ENCODE measurements around the gene ISYNA1. TPM values are rescaled to one million over a fixed set of nuclear protein-coding genes. Genes with fewer than 3 reads are reported as not detected.

The ISYNA1 gene
- polyA plus RNA-seq, 3 donors: 3.7 TPM; not detected in 2

- H3K9me3 ChIP-seq (replicated peaks in 1 of 2; ENCODE audit: control insufficient read depth in 1 of 2, insufficient read depth in 1 of 2, low read length in 2 of 2): no peaks in the 10 kb centered on the region
- WGBS (ENCODE audit: insufficient coverage): 90% methylated on average over 8 of the region's 12 CpGs
- peaks cover 32% of the 10 kb centered on the region for H3K79me2 ChIP-seq (ENCODE audit: insufficient read depth, low read length)
- TF ChIP-seq CTCF (IDR thresholded peaks at IDR 0.05): no peak
- peak overlapping the region in 1 of 7 donors; percentile 54 for H3K27ac Mint-ChIP-seq
- H3K4me3 Mint-ChIP-seq: no peak overlapping the region
- no peak overlapping the region for H3K27ac ChIP-seq (ENCODE audit: low read depth in 1 of 2, low read length in 2 of 2)
- intact Hi-C loops (cut with micrococcal nuclease): no loop called here
- peaks cover 0 to 3% of the 10 kb centered on the region in 2 donors for H3K36me3 ChIP-seq (replicated peaks in 1 of 2; ENCODE audit: control insufficient read depth in 1 of 2, insufficient read depth in 2 of 2, low read length in 2 of 2)
- no peak overlapping the region for H3K4me3 ChIP-seq (replicated peaks in 1 of 3; ENCODE audit: low read depth in 2 of 3, low read length in 3 of 3)
- H3K36me3 Mint-ChIP-seq: peaks cover 6 to 26% of the 10 kb centered on the region in 2 donors
- peaks cover 0 to 7% of the 10 kb centered on the region in 2 donors for H3K27me3 ChIP-seq (ENCODE audit: control insufficient read depth in 2 of 2, insufficient read depth in 2 of 2, low read length in 2 of 2)
- H3K27me3 Mint-ChIP-seq (ENCODE audit: low read depth in 3 of 3): peaks cover 5 to 9% (median 8%) of the 10 kb centered on the region in 3 donors
- H3K4me1 Mint-ChIP-seq: peaks cover 25% of the 10 kb centered on the region
- H3K9me3 Mint-ChIP-seq: no peaks in the 10 kb centered on the region
- DNase-seq: no peak
- no peak overlapping the region for H3K4me2 ChIP-seq (replicated peaks; ENCODE audit: extremely low read depth, low read length, poor library complexity, severe bottlenecking)
- H3K9ac ChIP-seq (ENCODE audit: insufficient read depth, low read length, poor library complexity, severe bottlenecking): no peak overlapping the region
- no peak overlapping the region for H2AFZ ChIP-seq (ENCODE audit: insufficient read depth, low read depth, low read length, poor library complexity, severe bottlenecking)
- peaks cover 86% of the 10 kb centered on the region for H4K20me1 ChIP-seq (ENCODE audit: insufficient read depth, low read length)
- H3K4me1 ChIP-seq (ENCODE audit: control insufficient read depth in 1 of 2, insufficient read depth in 2 of 2, low read length in 2 of 2): peaks cover 17 to 30% of the 10 kb centered on the region in 2 donors
Observed at GRCh38 chr19:18427743-18428113, 10.2 kb downstream of the ISYNA1 start.

- peaks cover 8 to 31% of the 10 kb centered on the region in 2 donors for H3K36me3 Mint-ChIP-seq
- intact Hi-C loops (cut with micrococcal nuclease): no loop called here
- H3K36me3 ChIP-seq (replicated peaks in 1 of 2; ENCODE audit: control insufficient read depth in 1 of 2, insufficient read depth in 2 of 2, low read length in 2 of 2): peaks cover 0 to 3% of the 10 kb centered on the region in 2 donors
Observed at GRCh38 chr19:18427080-18427742, 10.7 kb downstream of the ISYNA1 start.

More at GRCh38 chr19:18427080-18427742, 10.7 kb downstream of the ISYNA1 start:
- Mint-ChIP-seq H3K27ac (no peak overlapping the region), H3K9me3 (no peaks in the 10 kb centered on the region), H3K4me1 (peaks cover 27% of the 10 kb centered on the region), H3K27me3 (ENCODE audit: low read depth in 3 of 3) (peaks cover 2 to 6% (median 5%) of the 10 kb centered on the region in 3 donors), H3K4me3 (no peak overlapping the region)
- Histone ChIP-seq H3K9ac (ENCODE audit: insufficient read depth, low read length, poor library complexity, severe bottlenecking) (no peak overlapping the region), H3K27me3 (ENCODE audit: control insufficient read depth in 2 of 2, insufficient read depth in 2 of 2, low read length in 2 of 2) (peaks cover 0 to 5% of the 10 kb centered on the region in 2 donors), H3K4me2 (replicated peaks; ENCODE audit: extremely low read depth, low read length, poor library complexity, severe bottlenecking) (no peak overlapping the region), H2AFZ (ENCODE audit: insufficient read depth, low read depth, low read length, poor library complexity, severe bottlenecking) (no peak overlapping the region), H4K20me1 (ENCODE audit: insufficient read depth, low read length) (peaks cover 92% of the 10 kb centered on the region), H3K27ac (ENCODE audit: low read depth in 1 of 2, low read length in 2 of 2) (no peak overlapping the region), H3K4me3 (replicated peaks in 1 of 3; ENCODE audit: low read depth in 2 of 3, low read length in 3 of 3) (no peak overlapping the region), H3K79me2 (ENCODE audit: insufficient read depth, low read length) (peaks cover 37% of the 10 kb centered on the region), H3K9me3 (replicated peaks in 1 of 2; ENCODE audit: control insufficient read depth in 1 of 2, insufficient read depth in 1 of 2, low read length in 2 of 2) (no peaks in the 10 kb centered on the region), H3K4me1 (ENCODE audit: control insufficient read depth in 1 of 2, insufficient read depth in 2 of 2, low read length in 2 of 2) (peaks cover 19 to 31% of the 10 kb centered on the region in 2 donors)
- DNase-seq: no peak
- TF ChIP-seq CTCF (IDR thresholded peaks at IDR 0.05): no peak
- WGBS (ENCODE audit: insufficient coverage): 93% methylated on average over 4 of the region's 16 CpGs
